HepG2 (cell line): ENCODE results near the gene CNTN4.

Experiments
- CERS6 ChIP-seq: sonication (generic); formaldehyde crosslinking; IDR thresholded peaks from 2 replicates; pipeline ENCODE4 v1.5.0; 2020; ENCODE audit warnings: missing genetic modification reagents
- DPF2 ChIP-seq: sonication (generic); formaldehyde crosslinking; IDR thresholded peaks from 2 replicates; pipeline ENCODE4 v1.4.0; 2020; ENCODE audit warnings: mild to moderate bottlenecking, low read depth, missing genetic modification reagents, borderline replicate concordance
- ETS1 ChIP-seq: sonication (generic); formaldehyde crosslinking; IDR thresholded peaks from 2 replicates; pipeline ENCODE4 v1.4.0; 2020; ENCODE audit warnings: missing genetic modification reagents
- FOXM1 ChIP-seq: sonication (generic); formaldehyde crosslinking; IDR thresholded peaks from 2 replicates; pipeline ENCODE4 v1.5.0; 2020; ENCODE audit warnings: missing genetic modification reagents
- HMG20B ChIP-seq: conservative IDR thresholded peaks from 2 replicates; pipeline ENCODE4 v1.6.1; 2016; ENCODE audit warnings: missing genetic modification reagents, missing compliant biosample characterization
- IKZF4 ChIP-seq: sonication (generic); formaldehyde crosslinking; IDR thresholded peaks from 2 replicates; pipeline ENCODE4 v1.5.1; 2020; ENCODE audit warnings: borderline replicate concordance, mild to moderate bottlenecking, low read depth, missing genetic modification reagents; ENCODE audit errors: not compliant biosample characterization
- MED1 ChIP-seq: sonication (generic); formaldehyde crosslinking; IDR thresholded peaks from 2 replicates; pipeline ENCODE4 v1.4.0; 2020; ENCODE audit warnings: missing genetic modification reagents
- MYC ChIP-seq: sonication (generic); formaldehyde crosslinking; IDR thresholded peaks from 2 replicates; pipeline ENCODE4 v1.9.0; 2021; ENCODE audit warnings: missing genetic modification reagents, borderline replicate concordance
- POLR2AphosphoS5 ChIP-seq: IDR thresholded peaks from 2 replicates; pipeline ENCODE4 v1.6.1; 2012; ENCODE audit warnings: low read depth, low read length
- RAD51 ChIP-seq: fragments of 450-650 bp; IDR thresholded peaks from 2 replicates; pipeline ENCODE4 v1.6.1; 2016; ENCODE audit warnings: borderline replicate concordance
- RFX5 ChIP-seq: IDR thresholded peaks from 2 replicates; pipeline ENCODE4 v1.6.1; 2011; ENCODE audit warnings: low read depth, low read length, improper control_type of control experiment
- TBP ChIP-seq: sonication (generic); formaldehyde crosslinking; IDR thresholded peaks from 2 replicates; pipeline ENCODE4 v1.5.0; 2020; ENCODE audit warnings: missing genetic modification reagents
- TIGD3 ChIP-seq: sonication (generic); formaldehyde crosslinking; IDR thresholded peaks from 2 replicates; pipeline ENCODE4 v1.5.1; 2020; ENCODE audit warnings: mild to moderate bottlenecking, missing genetic modification reagents, borderline replicate concordance
- ZNF749 ChIP-seq: sonication (generic); formaldehyde crosslinking; IDR thresholded peaks from 2 replicates; pipeline ENCODE4 v1.8.0; 2022; ENCODE audit warnings: mild to moderate bottlenecking, missing genetic modification reagents, moderate library complexity, borderline replicate concordance

GRCh38 chr3:2236203-2236602 lies 137.5 kb downstream of the CNTN4 start:
- TF ChIP-seq ETS1 (CRISPR knock-in tag) (no peak), CERS6 (CRISPR knock-in tag) (no peak), TIGD3 (CRISPR knock-in tag) (no peak), MYC (CRISPR knock-in tag) (no peak), FOXM1 (CRISPR knock-in tag) (no peak), TBP (CRISPR knock-in tag) (no peak), MED1 (CRISPR knock-in tag) (no peak), POLR2AphosphoS5 (no peak), HMG20B (no peak), ZNF749 (CRISPR knock-in tag) (no peak), DPF2 (CRISPR knock-in tag) (no peak), RFX5 (no peak), IKZF4 (no peak), RAD51 (no peak)
